Measurements from ENCODE around the gene PIGB. TPM values are rescaled to one million over a fixed set of nuclear protein-coding genes. Genes with fewer than 3 reads are reported as not detected.
"Not testable (repeated sequence)": the region's sequence is repeated elsewhere in the genome, so short reads cannot be mapped to it uniquely, and the experiment has no call there.

The PIGB gene
- 10 to 100 TPM; 29.8 to 31.2 TPM for total RNA-seq

- Mint-ChIP-seq H3K27ac (peak within 1 kb of the TSS; percentile 99), H3K36me3 (peaks cover 38% of the 10 kb centered on the region), H3K4me1 (peaks cover 51% of the 10 kb centered on the region), H3K27me3 (no peaks in the 10 kb centered on the region), H3K4me3 (peak within 1 kb of the TSS; percentile 94), H3K9me3 (ENCODE audit: low read depth) (no peaks in the 10 kb centered on the region)
- DNase-seq (peak; percentile 90), ATAC-seq (peak; percentile 94)
- CTCF ChIA-PET = interaction anchor here (0.7 to 2.7 kb wide), 11 partner anchors 24 to 120 kb away, joined by 3 to 22 read pairs (median 4); partner anchors contain the start of genes CCPG1 and PIERCE2
Measured at GRCh38 chr15:55318588-55319494, at the start of gene PIGB, which contains the start of gene PIGBOS1. PIGB (plus strand) TSS chr15:55319222; CDS start chr15:55319251, 29 bp downstream. PIGBOS1 (minus strand) TSS chr15:55319123; CDS start chr15:55317792, 1,331 bp downstream.

DNA sequence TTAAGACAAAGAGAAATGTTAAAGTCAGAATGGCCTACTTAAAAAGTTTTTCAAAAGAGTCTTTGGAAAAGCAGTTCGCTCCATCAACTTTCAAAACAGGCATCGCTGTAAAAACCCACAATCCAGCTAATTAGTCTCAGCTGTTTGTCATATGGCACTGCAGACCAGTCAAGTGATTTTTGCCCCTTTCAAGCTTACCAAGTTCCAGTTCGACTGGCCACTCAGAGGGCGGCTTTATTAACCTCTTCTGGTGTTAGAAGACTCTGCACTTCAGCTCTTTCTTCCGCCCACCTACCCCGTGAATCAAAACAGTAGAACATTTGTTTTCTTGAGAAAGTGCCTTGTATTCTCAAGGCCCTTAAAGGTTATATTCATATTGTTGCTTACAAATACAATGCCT lies 48.7 kb upstream of the PIGB start:
- peak; percentile 50 for DNase-seq
- peaks cover 90% of the 10 kb centered on the region for H3K4me1 Mint-ChIP-seq
- CTCF ChIA-PET = interaction anchor here (1.2 to 2.1 kb wide), 9 partner anchors 10 to 49 kb away, joined by 3 to 10 read pairs (median 5); no protein-coding TSS in a partner anchor
- H3K36me3 Mint-ChIP-seq = peaks cover 57% of the 10 kb centered on the region
- peak overlapping the region; percentile 98 for H3K27ac Mint-ChIP-seq
- no peaks in the 10 kb centered on the region for H3K9me3 Mint-ChIP-seq (ENCODE audit: low read depth)
- H3K27me3 Mint-ChIP-seq = no peaks in the 10 kb centered on the region
- ATAC-seq = no peak
- H3K4me3 Mint-ChIP-seq = peak overlapping the region; percentile 73

DNA sequence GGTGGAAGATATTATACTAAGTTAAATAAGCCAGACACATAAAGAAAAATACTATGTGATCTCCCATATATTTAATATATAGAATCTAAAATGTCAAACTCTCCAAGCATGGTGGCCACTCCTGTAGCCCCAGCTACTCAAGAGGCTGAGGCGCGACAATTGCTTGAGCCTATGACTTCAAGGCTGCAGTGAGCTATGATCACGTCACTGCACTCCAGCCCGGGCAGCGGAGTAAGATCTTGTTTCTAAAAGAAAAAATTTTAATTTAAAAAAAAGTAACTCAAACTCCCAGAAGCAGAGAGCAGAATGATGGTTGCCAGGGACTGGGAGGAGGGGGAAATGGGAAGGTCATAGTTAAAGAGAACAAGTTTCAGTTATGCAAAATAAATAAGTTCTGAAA lies 42.7 kb upstream of the PIGB start:
- DNase-seq (no peak), ATAC-seq (no peak)
- CTCF ChIA-PET = interaction anchor here (0.7 to 3.4 kb wide), 10 partner anchors 9 to 59 kb away, joined by 3 to 14 read pairs (median 4); no protein-coding TSS in a partner anchor
- Mint-ChIP-seq H3K9me3 (ENCODE audit: low read depth) (no peaks in the 10 kb centered on the region), H3K27me3 (no peaks in the 10 kb centered on the region), H3K4me3 (peak overlapping the region; percentile 66), H3K4me1 (peaks cover 82% of the 10 kb centered on the region), H3K36me3 (peaks cover 51% of the 10 kb centered on the region), H3K27ac (peak overlapping the region; percentile 99)

- peaks cover 54% of the 10 kb centered on the region for H3K36me3 Mint-ChIP-seq
- no peaks in the 10 kb centered on the region for H3K9me3 Mint-ChIP-seq (ENCODE audit: low read depth)
- H3K4me3 Mint-ChIP-seq = peak overlapping the region; percentile 66
- CTCF ChIA-PET = interaction anchor here (0.7 to 3.4 kb wide), 10 partner anchors 9 to 59 kb away, joined by 3 to 14 read pairs (median 6); no protein-coding TSS in a partner anchor
- ATAC-seq (peak; percentile 69), DNase-seq (peak; percentile 94)
- peak overlapping the region; percentile 99 for H3K27ac Mint-ChIP-seq
- peaks cover 84% of the 10 kb centered on the region for H3K4me1 Mint-ChIP-seq
- no peaks in the 10 kb centered on the region for H3K27me3 Mint-ChIP-seq
Measured at GRCh38 chr15:55277116-55277564, 41.9 kb upstream of the PIGB start.

GRCh38 chr15:55277715-55278114 lies 41.3 kb upstream of the PIGB start:
- DNase-seq = no peak
- Mint-ChIP-seq H3K4me3 (peak overlapping the region; percentile 66), H3K4me1 (peaks cover 86% of the 10 kb centered on the region), H3K27ac (peak overlapping the region; percentile 99), H3K27me3 (no peaks in the 10 kb centered on the region), H3K36me3 (peaks cover 51% of the 10 kb centered on the region), H3K9me3 (ENCODE audit: low read depth) (no peaks in the 10 kb centered on the region)
- CTCF ChIA-PET = interaction anchor here (0.6 to 3.4 kb wide), 7 partner anchors 10 to 471 kb away, joined by 3 to 14 read pairs (median 7); no protein-coding TSS in a partner anchor
- no peak for ATAC-seq

DNA sequence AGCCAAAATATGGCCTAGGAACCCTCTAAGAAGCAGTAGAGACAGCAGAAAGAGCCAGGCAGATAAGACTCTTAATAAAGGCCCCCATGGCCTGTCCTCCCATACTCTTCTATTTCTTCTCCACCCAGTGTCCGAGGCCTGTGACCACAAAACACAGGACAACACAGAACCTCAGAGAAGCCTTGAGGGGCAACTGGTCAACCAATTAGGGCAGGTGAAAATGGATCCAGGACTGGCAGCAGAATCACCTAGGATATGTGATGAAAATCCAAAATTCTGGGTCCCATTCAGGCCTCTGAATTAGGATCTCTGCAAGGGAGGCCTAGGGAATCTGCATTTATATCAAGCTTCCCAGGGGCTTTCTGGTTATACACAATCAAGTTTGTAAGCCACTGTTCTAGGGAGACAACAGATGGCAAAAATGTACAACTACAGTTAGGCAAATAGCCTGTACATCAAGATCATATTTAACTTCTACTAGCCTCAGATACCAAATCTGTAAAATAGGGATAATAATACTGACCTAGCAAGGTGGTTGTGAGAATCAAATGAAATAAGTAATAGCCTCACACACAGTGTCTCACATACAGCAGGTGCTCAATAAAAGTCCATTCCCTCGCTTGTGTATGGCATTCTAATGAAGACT lies 39.8 kb upstream of the PIGB start:
- Mint-ChIP-seq H3K4me1 (peaks cover 87% of the 10 kb centered on the region), H3K4me3 (peak overlapping the region; percentile 61), H3K9me3 (ENCODE audit: low read depth) (no peaks in the 10 kb centered on the region), H3K36me3 (peaks cover 47% of the 10 kb centered on the region), H3K27ac (peak overlapping the region; percentile 99), H3K27me3 (no peaks in the 10 kb centered on the region)
- DNase-seq (no peak), ATAC-seq (no peak)
- CTCF ChIA-PET = interaction anchor here (1.0 to 10.8 kb wide), 2 partner anchors 60 to 77 kb away, joined by 3 to 100 read pairs; no protein-coding TSS in a partner anchor

DNA sequence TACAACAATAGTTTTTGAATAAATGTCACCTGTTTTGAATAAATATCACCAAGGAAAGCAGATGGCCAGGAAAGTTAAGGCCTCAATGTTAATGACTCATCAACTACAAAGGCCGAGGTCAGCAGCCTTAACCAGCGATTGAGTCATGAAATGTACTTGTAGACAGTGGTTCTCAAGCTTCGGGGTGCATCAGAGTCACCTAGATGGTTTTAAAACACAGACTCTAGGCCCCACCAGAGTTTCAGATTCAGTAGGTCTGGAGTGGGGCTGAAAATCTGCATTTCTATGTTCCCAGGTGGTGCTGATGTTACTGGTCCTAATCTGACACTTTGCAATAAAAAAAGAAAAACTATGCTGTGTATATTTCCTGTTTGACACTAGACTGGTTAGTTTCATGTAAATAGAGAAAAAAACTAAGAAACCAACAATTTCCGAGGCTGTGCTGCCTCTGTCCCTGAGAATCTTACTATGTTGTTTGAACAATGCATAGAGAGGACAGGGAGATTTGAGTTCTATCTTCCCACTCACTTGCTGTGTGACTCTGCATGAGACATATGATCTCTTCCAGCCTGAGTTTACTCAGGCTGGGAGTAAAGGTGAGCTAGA lies 39.2 kb upstream of the PIGB start:
- DNase-seq (peak; percentile 84), ATAC-seq (peak; percentile 67)
- CTCF ChIA-PET = interaction anchor here (0.7 to 10.8 kb wide), 5 partner anchors 10 to 78 kb away, joined by 3 to 100 read pairs (median 4); no protein-coding TSS in a partner anchor
- H3K27me3 Mint-ChIP-seq = no peaks in the 10 kb centered on the region
- peaks cover 52% of the 10 kb centered on the region for H3K36me3 Mint-ChIP-seq
- H3K4me3 Mint-ChIP-seq = peak overlapping the region; percentile 61
- H3K9me3 Mint-ChIP-seq (ENCODE audit: low read depth) = no peaks in the 10 kb centered on the region
- H3K4me1 Mint-ChIP-seq = peaks cover 91% of the 10 kb centered on the region
- peak overlapping the region; percentile 99 for H3K27ac Mint-ChIP-seq

DNA sequence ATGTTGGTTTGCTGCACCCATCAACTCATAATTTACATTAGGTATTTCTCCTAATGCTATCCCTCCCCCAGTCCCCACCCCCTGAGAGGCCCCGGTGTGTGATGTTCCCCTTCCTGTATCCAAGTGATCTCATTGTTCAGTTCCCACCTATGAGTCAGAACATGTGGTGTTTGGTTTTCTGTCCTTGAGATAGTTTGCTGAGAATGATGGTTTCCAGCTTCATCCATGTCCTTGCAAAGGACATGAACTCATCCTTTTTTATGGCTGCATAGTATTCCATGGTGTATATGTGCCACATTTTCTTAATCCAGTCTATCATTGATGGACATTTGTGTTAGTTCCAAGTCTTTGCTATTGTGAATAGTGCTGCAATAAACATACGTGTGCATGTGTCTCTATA lies 38.4 kb upstream of the PIGB start:
- peak overlapping the region; percentile 99 for H3K27ac Mint-ChIP-seq
- peaks cover 90% of the 10 kb centered on the region for H3K4me1 Mint-ChIP-seq
- peak; percentile 67 for DNase-seq
- ATAC-seq; H3K27me3 Mint-ChIP-seq; H3K9me3 Mint-ChIP-seq (ENCODE audit: low read depth): not testable (repeated sequence)
- peaks cover 48% of the 10 kb centered on the region for H3K36me3 Mint-ChIP-seq
- CTCF ChIA-PET = interaction anchor here (0.6 to 10.8 kb wide), 4 partner anchors 11 to 62 kb away, joined by 3 to 100 read pairs (median 5); no protein-coding TSS in a partner anchor
- H3K4me3 Mint-ChIP-seq = peak overlapping the region; percentile 41

DNA sequence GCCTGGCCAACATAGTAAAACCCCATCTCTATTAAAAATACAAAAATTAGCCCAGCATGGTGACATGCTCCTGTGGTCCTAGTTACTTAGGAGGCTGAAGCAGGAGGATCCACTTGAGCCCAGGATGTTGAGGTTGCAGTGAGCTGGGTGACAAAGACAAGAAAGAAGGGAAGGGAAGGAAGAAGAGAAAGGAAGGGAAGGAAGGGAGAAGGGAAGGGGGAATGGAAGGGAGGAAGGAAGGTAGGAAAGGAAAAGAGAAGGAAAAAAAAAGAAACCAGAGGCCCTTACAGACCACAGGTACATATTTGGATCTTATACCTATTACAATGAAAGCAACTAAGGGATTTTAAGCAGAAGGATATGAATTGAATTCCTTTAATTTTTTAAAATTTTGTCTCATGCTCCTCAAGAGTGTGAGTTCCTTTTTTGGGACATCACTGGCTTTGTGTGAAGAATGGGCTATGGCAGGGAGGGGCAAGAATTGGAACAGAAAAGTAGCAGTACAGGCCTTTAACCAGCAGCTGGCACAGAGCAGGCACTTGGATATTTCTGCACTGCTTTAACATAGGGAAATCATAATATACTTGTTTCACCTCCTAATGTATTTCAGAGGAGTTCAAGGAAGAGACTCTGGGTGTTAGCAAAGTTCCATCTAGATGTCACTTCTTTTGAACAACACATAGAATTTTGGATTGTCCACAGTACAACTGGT lies 37.3 kb upstream of the PIGB start:
- peaks cover 55% of the 10 kb centered on the region for H3K36me3 Mint-ChIP-seq
- DNase-seq (no peak), ATAC-seq (no peak)
- peak overlapping the region; percentile 95 for H3K4me3 Mint-ChIP-seq
- no peaks in the 10 kb centered on the region for H3K27me3 Mint-ChIP-seq
- no peaks in the 10 kb centered on the region for H3K9me3 Mint-ChIP-seq (ENCODE audit: low read depth)
- CTCF ChIA-PET = interaction anchor here (0.8 to 10.8 kb wide), 6 partner anchors 12 to 63 kb away, joined by 3 to 100 read pairs (median 5); partner anchors contain the start of genes PIGB and PIGBOS1
- peak overlapping the region; percentile 99 for H3K27ac Mint-ChIP-seq
- H3K4me1 Mint-ChIP-seq = peaks cover 94% of the 10 kb centered on the region

DNA sequence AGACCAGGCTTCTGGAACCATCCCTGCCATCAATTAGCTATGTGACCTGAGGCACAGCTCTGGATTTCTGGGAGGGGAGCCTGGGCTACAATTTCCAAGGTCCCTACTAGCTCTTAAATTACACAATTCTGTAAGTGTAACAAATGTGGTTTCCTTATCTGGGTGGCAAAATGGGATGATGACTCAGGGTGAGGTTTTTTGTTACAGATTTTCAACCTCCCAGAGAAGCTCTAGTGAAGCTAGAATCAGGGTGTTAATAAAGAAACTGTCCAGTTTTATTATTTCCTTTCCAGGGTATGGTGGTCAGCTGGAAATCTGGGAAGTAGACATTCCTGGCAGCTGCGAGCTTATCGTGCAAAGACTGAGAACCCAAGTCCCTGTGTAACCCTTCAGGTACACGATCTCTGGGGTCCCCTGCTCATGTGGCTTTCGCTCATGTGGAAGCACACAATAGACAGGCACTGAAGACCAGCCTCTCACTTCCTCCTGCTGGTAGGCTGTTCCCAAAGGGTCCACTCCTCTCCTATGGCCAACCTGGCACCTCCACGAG lies 36.7 kb upstream of the PIGB start:
- H3K4me1 Mint-ChIP-seq = peaks cover 93% of the 10 kb centered on the region
- ATAC-seq (peak; percentile 17), DNase-seq (peak; percentile 60)
- peak overlapping the region; percentile 95 for H3K4me3 Mint-ChIP-seq
- no peaks in the 10 kb centered on the region for H3K9me3 Mint-ChIP-seq (ENCODE audit: low read depth)
- H3K27me3 Mint-ChIP-seq = no peaks in the 10 kb centered on the region
- peaks cover 56% of the 10 kb centered on the region for H3K36me3 Mint-ChIP-seq
- CTCF ChIA-PET = interaction anchor here (0.8 to 10.8 kb wide), 5 partner anchors 13 to 64 kb away, joined by 3 to 100 read pairs (median 4); partner anchors contain the start of genes PIGB and PIGBOS1
- H3K27ac Mint-ChIP-seq = peak overlapping the region; percentile 99

GRCh38 chr15:55283379-55284147 lies 35.5 kb upstream of the PIGB start:
- ATAC-seq = no peak
- CTCF ChIA-PET = interaction anchor here (1.3 to 10.8 kb wide), 2 partner anchors 33 to 65 kb away, joined by 3 to 100 read pairs; no protein-coding TSS in a partner anchor

More at GRCh38 chr15:55283379-55284147, 35.5 kb upstream of the PIGB start:
- no peaks in the 10 kb centered on the region for H3K9me3 Mint-ChIP-seq (ENCODE audit: low read depth)
- H3K27ac Mint-ChIP-seq = peak overlapping the region; percentile 99
- H3K27me3 Mint-ChIP-seq = no peaks in the 10 kb centered on the region
- peak overlapping the region; percentile 95 for H3K4me3 Mint-ChIP-seq
- peaks cover 88% of the 10 kb centered on the region for H3K4me1 Mint-ChIP-seq
- peaks cover 61% of the 10 kb centered on the region for H3K36me3 Mint-ChIP-seq
- DNase-seq = no peak

All from activated CD8-positive, alpha-beta memory T cell treated with anti-CD3 and anti-CD28 coated beads, Interleukin-2, amount 10 ng/mL, durations not matched to agents 7 days and 5 days (primary cell).